ENCODE data around the gene MGAT4C.

The MGAT4C gene

GRCh38 chr12:85948340-85948739 lies 307.9 kb downstream of the MGAT4C start:
- Histone ChIP-seq H3K4me3 (ENCODE audit: low read depth, low read length) (no peak overlapping the region), H3K79me2 (ENCODE audit: control insufficient read depth, insufficient read depth, low read length, unreplicated experiment) (no peaks in the 10 kb centered on the region), H3K36me3 (ENCODE audit: insufficient read depth, low read length) (no peaks in the 10 kb centered on the region), H2AFZ (ENCODE audit: low read length, unreplicated experiment) (no peak overlapping the region), H3K27me3 (ENCODE audit: insufficient read depth, low read length) (no peaks in the 10 kb centered on the region), H3K4me1 (ENCODE audit: control insufficient read depth, insufficient read depth, low read length, unreplicated experiment) (no peaks in the 10 kb centered on the region), H3K27ac (ENCODE audit: low read depth, low read length) (no peak overlapping the region)

DNA sequence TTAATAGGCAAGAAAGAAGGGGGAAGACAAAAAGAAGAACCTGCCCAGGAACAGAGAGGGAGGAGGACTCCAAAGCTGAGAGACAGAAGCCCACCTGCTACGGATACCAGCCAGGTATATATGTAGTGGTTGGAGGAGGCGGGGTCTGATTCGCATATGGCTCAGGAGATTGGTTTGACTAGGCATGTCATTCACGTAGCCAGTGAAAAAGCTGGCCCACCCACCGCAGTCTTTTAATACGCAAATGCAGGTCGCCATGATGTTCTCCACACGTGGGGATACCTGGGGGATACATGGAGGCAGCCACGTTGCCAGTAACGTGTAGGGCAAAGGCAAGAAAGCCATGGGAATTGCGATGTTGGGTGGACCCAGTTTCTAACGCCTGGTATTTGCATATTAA lies 308.9 kb downstream of the MGAT4C start:
- Histone ChIP-seq H2AFZ (ENCODE audit: low read length, unreplicated experiment) (no peak overlapping the region), H3K27ac (ENCODE audit: low read depth, low read length) (no peak overlapping the region), H3K79me2 (ENCODE audit: control insufficient read depth, insufficient read depth, low read length, unreplicated experiment) (no peaks in the 10 kb centered on the region), H3K27me3 (ENCODE audit: insufficient read depth, low read length) (no peaks in the 10 kb centered on the region), H3K4me1 (ENCODE audit: control insufficient read depth, insufficient read depth, low read length, unreplicated experiment) (no peaks in the 10 kb centered on the region), H3K4me3 (ENCODE audit: low read depth, low read length) (no peak overlapping the region), H3K36me3 (ENCODE audit: insufficient read depth, low read length) (no peaks in the 10 kb centered on the region)

- H2AFZ ChIP-seq (ENCODE audit: low read length, unreplicated experiment): no peak overlapping the region
- H3K4me1 ChIP-seq (ENCODE audit: control insufficient read depth, insufficient read depth, low read length, unreplicated experiment): no peaks in the 10 kb centered on the region
These were observed 309.8 kb downstream of the MGAT4C start for GRCh38 chr12:85946375-85946774.

DNA sequence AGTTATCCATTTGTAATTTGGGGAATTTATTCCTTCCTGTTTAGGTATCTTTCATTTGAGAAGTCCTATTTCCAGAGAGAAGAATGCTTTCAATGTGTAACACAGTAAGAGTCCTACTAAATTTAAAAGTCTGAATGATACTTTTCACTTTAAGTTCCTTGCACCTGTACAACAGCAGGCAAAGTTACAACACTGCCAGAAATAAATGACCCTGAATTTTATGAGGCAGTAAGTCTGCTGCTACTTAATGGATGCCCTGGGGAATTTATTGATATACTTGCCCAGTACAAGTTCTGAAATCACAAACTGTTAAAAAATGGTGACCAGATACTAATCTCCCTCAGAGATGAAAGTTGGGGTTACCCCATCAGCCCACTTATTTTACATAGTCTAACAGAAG lies 329.0 kb downstream of the MGAT4C start:
- H3K79me2 ChIP-seq (ENCODE audit: control insufficient read depth, insufficient read depth, low read length, unreplicated experiment): no peaks in the 10 kb centered on the region
- H3K4me1 ChIP-seq (ENCODE audit: control insufficient read depth, insufficient read depth, low read length, unreplicated experiment): peaks cover 3% of the 10 kb centered on the region
- H3K27ac ChIP-seq (ENCODE audit: low read depth, low read length): no peak overlapping the region
- no peaks in the 10 kb centered on the region for H3K36me3 ChIP-seq (ENCODE audit: insufficient read depth, low read length)
- H3K4me3 ChIP-seq (ENCODE audit: low read depth, low read length): no peak overlapping the region
- no peak overlapping the region for H2AFZ ChIP-seq (ENCODE audit: low read length, unreplicated experiment)
- H3K27me3 ChIP-seq (ENCODE audit: insufficient read depth, low read length): no peaks in the 10 kb centered on the region

More at GRCh38 chr12:85946375-85946774, 309.8 kb downstream of the MGAT4C start:
- Histone ChIP-seq H3K4me3 (ENCODE audit: low read depth, low read length) (no peak overlapping the region), H3K79me2 (ENCODE audit: control insufficient read depth, insufficient read depth, low read length, unreplicated experiment) (no peaks in the 10 kb centered on the region), H3K36me3 (ENCODE audit: insufficient read depth, low read length) (no peaks in the 10 kb centered on the region), H3K27ac (ENCODE audit: low read depth, low read length) (no peak overlapping the region), H3K27me3 (ENCODE audit: insufficient read depth, low read length) (no peaks in the 10 kb centered on the region)

DNA sequence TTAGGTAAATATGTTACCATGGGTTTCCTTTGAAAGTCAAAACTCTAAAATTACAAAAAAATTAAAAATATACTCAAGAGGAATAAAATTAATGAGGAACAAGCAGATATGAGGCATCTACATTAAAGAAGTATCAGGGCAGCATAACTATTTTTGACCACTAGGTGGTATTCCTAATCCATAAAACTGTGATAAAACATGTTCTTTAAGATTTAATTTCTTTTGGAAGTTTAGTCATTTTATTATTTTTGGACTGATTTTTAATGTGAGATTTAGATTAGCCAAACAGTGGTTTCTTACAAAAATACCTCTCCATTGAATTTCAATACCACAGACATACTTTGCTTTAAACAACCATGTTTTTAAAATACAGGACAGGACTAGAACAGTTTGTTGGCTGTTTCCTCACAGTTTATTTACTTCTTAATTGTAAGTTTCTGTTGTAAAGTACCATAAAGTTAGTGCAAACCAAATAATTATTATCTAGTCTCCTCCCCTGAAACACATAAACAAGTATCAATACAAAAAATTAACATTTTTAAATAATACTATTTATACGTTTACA lies 332.3 kb downstream of the MGAT4C start:
- H3K27ac ChIP-seq (ENCODE audit: low read depth, low read length): no peak overlapping the region
- H3K4me3 ChIP-seq (ENCODE audit: low read depth, low read length): no peak overlapping the region
- H2AFZ ChIP-seq (ENCODE audit: low read length, unreplicated experiment): peak overlapping the region; percentile 77
- H3K4me1 ChIP-seq (ENCODE audit: control insufficient read depth, insufficient read depth, low read length, unreplicated experiment): peaks cover 3% of the 10 kb centered on the region
- no peaks in the 10 kb centered on the region for H3K27me3 ChIP-seq (ENCODE audit: insufficient read depth, low read length)
- H3K36me3 ChIP-seq (ENCODE audit: insufficient read depth, low read length): no peaks in the 10 kb centered on the region
- H3K79me2 ChIP-seq (ENCODE audit: control insufficient read depth, insufficient read depth, low read length, unreplicated experiment): no peaks in the 10 kb centered on the region

- no peaks in the 10 kb centered on the region for H3K79me2 ChIP-seq (ENCODE audit: control insufficient read depth, insufficient read depth, low read length, unreplicated experiment)
These were observed 335.8 kb downstream of the MGAT4C start for GRCh38 chr12:85920324-85920947.

More at GRCh38 chr12:85920324-85920947, 335.8 kb downstream of the MGAT4C start:
- Histone ChIP-seq H3K36me3 (ENCODE audit: insufficient read depth, low read length) (no peaks in the 10 kb centered on the region), H3K27me3 (ENCODE audit: insufficient read depth, low read length) (no peaks in the 10 kb centered on the region), H3K4me1 (ENCODE audit: control insufficient read depth, insufficient read depth, low read length, unreplicated experiment) (peaks cover 3% of the 10 kb centered on the region), H2AFZ (ENCODE audit: low read length, unreplicated experiment) (no peak overlapping the region), H3K4me3 (ENCODE audit: low read depth, low read length) (no peak overlapping the region), H3K27ac (ENCODE audit: low read depth, low read length) (no peak overlapping the region)

Data from ACC112 (cell line).